GM12891 (cell line): ENCODE data around the gene HOXA3.

Experiments used
- POLR2A ChIP-seq: IDR thresholded peaks from 2 replicates; pipeline ENCODE4 v1.6.1; 2011; ENCODE audit warnings: low read depth, low read length, control low read depth
- POLR2AphosphoS5 ChIP-seq: IDR thresholded peaks from 2 replicates; pipeline ENCODE4 v1.6.1; 2011; ENCODE audit warnings: low read depth, low read length, control low read depth
- POU2F2 ChIP-seq: IDR thresholded peaks from 2 replicates; pipeline ENCODE4 v1.6.1; 2011; ENCODE audit warnings: low read depth, mild to moderate bottlenecking, control low read depth, low read length, moderate library complexity
- TAF1 ChIP-seq: IDR thresholded peaks from 2 replicates; pipeline ENCODE4 v1.6.1; 2011; ENCODE audit warnings: low read depth, low read length, control low read depth

- TF ChIP-seq POLR2AphosphoS5 (no peak), POLR2A (no peak), TAF1 (no peak), POU2F2 (no peak)
These were observed 11.6 kb upstream of the HOXA3 start for GRCh38 chr7:27164045-27164366.
